Chondrocyte (in vitro differentiated cells): ENCODE measurements around the gene MRAP2. TPM values are rescaled to one million over a fixed set of nuclear protein-coding genes. Genes with fewer than 3 reads are reported as not detected.
A peak's percentile ranks its signal among the peaks of the same experiment; 100 is the strongest.

Experiments
- DNase-seq: peaks from one replicate; pipeline ENCODE4 v3.0.0; 2021; ENCODE audit warnings: mixed read lengths, low spot score
- H3K27ac Mint-ChIP-seq: one replicate; pipeline ENCODE4 v1.8.0; 2021; ENCODE audit warnings: mild to moderate bottlenecking, moderate library complexity, mixed read lengths; ENCODE audit not compliant: unreplicated experiment
- H3K27me3 Mint-ChIP-seq: 2 replicates; pipeline ENCODE4 v1.8.0; 2021; ENCODE audit warnings: low read depth, mixed read lengths
- H3K36me3 Mint-ChIP-seq: 2 replicates; pipeline ENCODE4 v1.8.0; 2021; ENCODE audit warnings: low read depth, mixed read lengths
- H3K4me1 Mint-ChIP-seq: 2 replicates; pipeline ENCODE4 v1.8.0; 2021; ENCODE audit warnings: low read depth, mild to moderate bottlenecking, mixed read lengths
- H3K4me3 Mint-ChIP-seq: one replicate; pipeline ENCODE4 v1.8.0; 2021; ENCODE audit warnings: mild to moderate bottlenecking, moderate library complexity, mixed read lengths; ENCODE audit not compliant: unreplicated experiment
- H3K9me3 Mint-ChIP-seq: 2 replicates; pipeline ENCODE4 v1.8.0; 2021; ENCODE audit warnings: low read depth, mixed read lengths
- CTCF ChIP-seq: fragments of 200-600 bp; sonication (generic); IDR thresholded peaks from 2 replicates; pipeline ENCODE4 v1.5.0; 2021; ENCODE audit warnings: antibody characterized with exemption, mild to moderate bottlenecking, moderate library complexity
- total RNA-seq: library from RNA; stranded (reverse); gene quantifications from 3 replicates; pipeline ENCODE4 v1.2.1, GENCODE V29; 2021

Gene MRAP2
- total RNA-seq, 1 donor from 2014 or later, result 19.5 TPM

GRCh38 chr6:84046755-84047154 lies 13.2 kb downstream of the MRAP2 start:
- H3K27me3 Mint-ChIP-seq, result no peaks in the 10 kb centered on the region
- H3K36me3 Mint-ChIP-seq, result no peaks in the 10 kb centered on the region
- H3K9me3 Mint-ChIP-seq, result no peaks in the 10 kb centered on the region
- TF ChIP-seq CTCF, result no peak
- no peak overlapping the region for H3K27ac Mint-ChIP-seq
- DNase-seq, result no peak
- no peak overlapping the region for H3K4me3 Mint-ChIP-seq
- H3K4me1 Mint-ChIP-seq, result peaks cover 32% of the 10 kb centered on the region

- Mint-ChIP-seq H3K27ac (no peak overlapping the region), H3K27me3 (no peaks in the 10 kb centered on the region), H3K36me3 (no peaks in the 10 kb centered on the region), H3K4me3 (no peak overlapping the region), H3K4me1 (peaks cover 43% of the 10 kb centered on the region), H3K9me3 (no peaks in the 10 kb centered on the region)
- no peak for TF ChIP-seq CTCF
- no peak for DNase-seq
Observed at GRCh38 chr6:84048588-84048987, 15.0 kb downstream of the MRAP2 start.

GRCh38 chr6:84050408-84050807 lies 16.8 kb downstream of the MRAP2 start:
- H3K36me3 Mint-ChIP-seq, result no peaks in the 10 kb centered on the region
- no peaks in the 10 kb centered on the region for H3K27me3 Mint-ChIP-seq
- no peak for TF ChIP-seq CTCF
- no peaks in the 10 kb centered on the region for H3K9me3 Mint-ChIP-seq
- no peak overlapping the region for H3K27ac Mint-ChIP-seq
- DNase-seq, result no peak
- peaks cover 45% of the 10 kb centered on the region for H3K4me1 Mint-ChIP-seq
- no peak overlapping the region for H3K4me3 Mint-ChIP-seq

- H3K9me3 Mint-ChIP-seq, result no peaks in the 10 kb centered on the region
- H3K36me3 Mint-ChIP-seq, result no peaks in the 10 kb centered on the region
- H3K4me3 Mint-ChIP-seq, result peak overlapping the region; percentile 66
- H3K4me1 Mint-ChIP-seq, result peaks cover 63% of the 10 kb centered on the region
- TF ChIP-seq CTCF, result peak; percentile 58
- H3K27ac Mint-ChIP-seq, result peak overlapping the region; percentile 90
- DNase-seq, result no peak
- no peaks in the 10 kb centered on the region for H3K27me3 Mint-ChIP-seq
Observed at GRCh38 chr6:84052204-84052882, 18.8 kb downstream of the MRAP2 start.

- Mint-ChIP-seq H3K4me3 (no peak overlapping the region), H3K27ac (peak overlapping the region; percentile 39), H3K36me3 (no peaks in the 10 kb centered on the region)
Observed at GRCh38 chr6:84052883-84053241, 19.3 kb downstream of the MRAP2 start.

More at GRCh38 chr6:84052883-84053241, 19.3 kb downstream of the MRAP2 start:
- Mint-ChIP-seq H3K9me3 (no peaks in the 10 kb centered on the region), H3K4me1 (peaks cover 63% of the 10 kb centered on the region), H3K27me3 (no peaks in the 10 kb centered on the region)
- DNase-seq, result no peak
- no peak for TF ChIP-seq CTCF
